ENCODE results near the gene DGKG. TPM values are rescaled to one million over a fixed set of nuclear protein-coding genes. Genes with fewer than 3 reads are reported as not detected.

The DGKG gene
- total RNA-seq, 3 donors from 2014 or later (not counting 1 experiment from before 2014, with no cell fraction given), result 0.25 to 1.6 (median 0.63) TPM

DNA sequence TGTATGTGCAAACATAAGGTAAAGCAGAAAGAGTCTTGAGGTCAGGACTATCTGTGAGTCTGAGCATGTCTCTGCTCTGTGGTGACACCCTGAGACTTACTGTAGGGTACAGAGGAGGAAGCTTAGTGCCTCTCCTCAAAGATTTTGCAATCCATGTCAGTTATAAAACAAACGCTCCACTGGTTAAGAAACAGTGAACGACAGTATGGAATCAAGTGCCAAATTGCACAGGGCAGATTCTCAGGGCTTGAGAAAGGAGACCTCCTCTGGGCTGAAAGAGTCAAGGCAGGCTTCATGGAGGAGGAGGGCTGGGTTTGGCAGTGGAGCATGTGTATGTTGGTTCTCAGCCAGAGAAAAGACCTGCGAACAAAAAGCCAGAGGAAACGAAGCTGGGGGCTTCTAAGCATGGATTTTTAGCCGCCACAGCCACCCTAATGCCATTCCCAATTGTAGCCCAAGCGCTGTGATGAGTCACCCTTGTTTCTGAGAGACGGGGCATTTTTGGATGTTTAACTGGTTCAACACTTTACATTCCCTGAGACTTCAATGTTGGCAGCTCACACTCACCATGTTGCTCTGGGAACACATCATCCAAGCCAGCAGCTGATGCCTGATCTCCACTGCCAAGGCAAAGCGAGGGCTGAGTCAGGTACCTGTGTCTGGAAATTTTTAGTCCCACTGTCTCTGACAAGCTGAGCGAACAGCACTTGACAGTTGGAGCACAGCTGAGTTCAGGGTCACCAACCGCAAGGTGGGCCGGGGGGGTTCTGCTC is 3.4 kb upstream of the DGKG start:
- Histone ChIP-seq H3K27me3 (ENCODE audit: control insufficient read depth, insufficient read depth, low read length) (peaks cover 16% of the 10 kb centered on the region), H3K4me1 (ENCODE audit: control insufficient read depth, insufficient read depth, low read length) (peaks cover 16% of the 10 kb centered on the region)
- no peak for ATAC-seq

DNA sequence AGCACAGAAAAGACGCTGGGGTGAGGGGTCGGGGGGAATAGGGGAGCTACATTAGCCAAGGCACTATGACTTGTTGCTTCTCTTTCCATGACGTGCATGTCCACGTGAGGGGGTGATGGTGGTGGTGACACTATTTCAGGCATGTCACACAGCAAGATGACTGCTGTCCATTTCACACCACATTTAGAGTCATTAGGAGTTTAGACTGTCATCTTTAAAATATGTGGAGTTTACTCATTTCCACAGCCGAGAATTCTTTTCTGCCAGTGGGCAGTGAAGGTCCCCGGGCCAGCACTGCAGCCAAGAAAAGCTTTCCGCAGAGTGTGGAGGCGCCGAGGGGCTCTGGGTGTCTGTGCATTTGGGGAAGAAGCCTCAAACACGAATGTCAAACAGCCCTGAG is 954 bp upstream of the DGKG start:
- DNase-seq, result no peak
- Mint-ChIP-seq H3K4me1 (peaks cover 0 to 5% of the 10 kb centered on the region in 2 donors), H3K9me3 (no peaks in the 10 kb centered on the region), H3K27ac (no peak overlapping the region), H3K27me3 (ENCODE audit: low read depth in 2 of 2) (peaks cover 39 to 64% of the 10 kb centered on the region in 2 donors), H3K36me3 (no peaks in the 10 kb centered on the region), H3K4me3 (no peak overlapping the region)
- H3K4me3 ChIP-seq (ENCODE audit: low read length), result no peak overlapping the region
- H3K27ac ChIP-seq (ENCODE audit: low read length), result no peak overlapping the region
- no peak for TF ChIP-seq CTCF (IDR thresholded peaks at IDR 0.05)
- intact Hi-C loops (cut with micrococcal nuclease), result no loop called here
- no peak for ATAC-seq
- H3K36me3 ChIP-seq (ENCODE audit: control insufficient read depth, insufficient read depth, low read length), result no peaks in the 10 kb centered on the region
- H3K4me1 ChIP-seq (ENCODE audit: control insufficient read depth, insufficient read depth, low read length), result peaks cover 16% of the 10 kb centered on the region
- WGBS (ENCODE audit: insufficient coverage), result 85% methylated on average over 10 of the region's 10 CpGs
- no peaks in the 10 kb centered on the region for H3K9me3 ChIP-seq (ENCODE audit: control insufficient read depth, insufficient read depth, low read length)
- peaks cover 16% of the 10 kb centered on the region for H3K27me3 ChIP-seq (ENCODE audit: control insufficient read depth, insufficient read depth, low read length)

More for the DNA sequence above, 3.4 kb upstream of the DGKG start:
- no peak for TF ChIP-seq CTCF (IDR thresholded peaks at IDR 0.05)
- no peak for DNase-seq
- no peak overlapping the region for H3K4me3 ChIP-seq (ENCODE audit: low read length)
- Mint-ChIP-seq H3K4me3 (no peak overlapping the region), H3K4me1 (peaks cover 0 to 5% of the 10 kb centered on the region in 2 donors), H3K36me3 (no peaks in the 10 kb centered on the region), H3K9me3 (no peaks in the 10 kb centered on the region), H3K27ac (no peak overlapping the region), H3K27me3 (ENCODE audit: low read depth in 2 of 2) (peaks cover 35 to 54% of the 10 kb centered on the region in 2 donors)
- H3K9me3 ChIP-seq (ENCODE audit: control insufficient read depth, insufficient read depth, low read length), result no peaks in the 10 kb centered on the region
- intact Hi-C loops (cut with micrococcal nuclease), result no loop called here
- H3K27ac ChIP-seq (ENCODE audit: low read length), result no peak overlapping the region
- no peaks in the 10 kb centered on the region for H3K36me3 ChIP-seq (ENCODE audit: control insufficient read depth, insufficient read depth, low read length)
- WGBS (ENCODE audit: insufficient coverage), result 81% methylated on average over 11 of the region's 11 CpGs

DNA sequence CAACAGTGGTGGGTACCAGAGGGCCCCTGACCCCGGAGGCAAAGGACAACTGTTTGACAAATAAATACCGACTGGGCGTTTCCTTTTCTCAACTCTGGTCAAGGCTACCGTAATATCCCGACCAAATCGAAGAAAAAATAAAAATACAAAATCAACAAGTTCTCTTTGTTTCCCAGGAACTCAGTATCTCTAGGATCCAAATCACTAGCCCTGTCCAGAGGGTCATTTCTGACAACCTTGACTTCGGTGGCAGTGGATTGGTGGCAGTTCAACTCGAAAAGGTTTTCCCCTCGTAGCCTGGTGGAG is 456 bp upstream of the DGKG start:
- H3K4me3 Mint-ChIP-seq, result no peak overlapping the region
- H3K36me3 Mint-ChIP-seq, result no peaks in the 10 kb centered on the region
- H3K27me3 ChIP-seq (ENCODE audit: control insufficient read depth, insufficient read depth, low read length), result peaks cover 16% of the 10 kb centered on the region
- peaks cover 16% of the 10 kb centered on the region for H3K4me1 ChIP-seq (ENCODE audit: control insufficient read depth, insufficient read depth, low read length)
- peaks cover 0 to 5% of the 10 kb centered on the region in 2 donors for H3K4me1 Mint-ChIP-seq
- H3K9me3 ChIP-seq (ENCODE audit: control insufficient read depth, insufficient read depth, low read length), result no peaks in the 10 kb centered on the region
- no peak for TF ChIP-seq CTCF (IDR thresholded peaks at IDR 0.05)
- H3K27ac Mint-ChIP-seq, result no peak overlapping the region
- no peak for ATAC-seq
- no peak overlapping the region for H3K27ac ChIP-seq (ENCODE audit: low read length)
- no peak for DNase-seq
- H3K4me3 ChIP-seq (ENCODE audit: low read length), result peak overlapping the region; percentile 42
- no peaks in the 10 kb centered on the region for H3K9me3 Mint-ChIP-seq
- WGBS (ENCODE audit: insufficient coverage), result 38% methylated on average over 9 of the region's 9 CpGs
- intact Hi-C loops (cut with micrococcal nuclease), result no loop called here
- no peaks in the 10 kb centered on the region for H3K36me3 ChIP-seq (ENCODE audit: control insufficient read depth, insufficient read depth, low read length)
- peaks cover 36 to 62% of the 10 kb centered on the region in 2 donors for H3K27me3 Mint-ChIP-seq (ENCODE audit: low read depth in 2 of 2)
